Liver (tissue), 9 donors: ENCODE measurements around the gene SYT8. TPM values are rescaled to one million over a fixed set of nuclear protein-coding genes. Genes with fewer than 3 reads are reported as not detected.

ENCODE experiments used
- DNase-seq: peaks from one replicate; pipeline ENCODE4 v3.0.0-alpha.2; 2017; ENCODE audit warnings: low spot score
- H3K27ac ChIP-seq, 2 donors: one replicate each; pipeline ENCODE4 v1.7.0; 2013; ENCODE audit warnings: inconsistent platforms in 2 of 2, low read length in 2 of 2, control low read depth in 1 of 2, low read depth in 1 of 2, mild to moderate bottlenecking in 1 of 2
- H3K27me3 ChIP-seq, 4 donors: one replicate each; pipeline versions ENCODE4 v1.6.1 to v1.7.0; 2013; ENCODE audit warnings: low read length in 3 of 4, inconsistent platforms in 1 of 4, mild to moderate bottlenecking in 1 of 4, moderate library complexity in 1 of 4; ENCODE audit not compliant: control insufficient read depth in 4 of 4, insufficient read depth in 4 of 4
- H3K36me3 ChIP-seq, 4 donors: one replicate each; pipeline versions ENCODE4 v1.6.1 to v1.7.0; 2013; ENCODE audit warnings: low read length in 3 of 4, mild to moderate bottlenecking in 3 of 4, low read depth in 1 of 4, moderate library complexity in 1 of 4; ENCODE audit not compliant: control insufficient read depth in 4 of 4, insufficient read depth in 3 of 4
- H3K4me1 ChIP-seq, 4 donors: one replicate each; pipeline versions ENCODE4 v1.6.1 to v1.7.0; 2013; ENCODE audit warnings: low read length in 3 of 4, mild to moderate bottlenecking in 3 of 4, moderate library complexity in 1 of 4; ENCODE audit not compliant: control insufficient read depth in 4 of 4, insufficient read depth in 4 of 4
- H3K4me3 ChIP-seq, 3 donors: one replicate each; pipeline versions ENCODE4 v1.6.1 to v1.7.0; 2013; ENCODE audit warnings: low read length in 3 of 3, control low read depth in 1 of 3, low read depth in 1 of 3, mild to moderate bottlenecking in 1 of 3
- H3K9ac ChIP-seq, 2 donors: one replicate each; pipeline ENCODE4 v1.7.0; 2013; ENCODE audit warnings: low read length in 2 of 2, mild to moderate bottlenecking in 2 of 2, moderate library complexity in 2 of 2, control low read depth in 1 of 2, low read depth in 1 of 2
- H3K9me3 ChIP-seq, 4 donors: one replicate each; pipeline versions ENCODE4 v1.6.1 to v1.7.0; 2013; ENCODE audit warnings: low read length in 3 of 4; ENCODE audit not compliant: control insufficient read depth in 4 of 4
- ATF3 ChIP-seq: IDR thresholded peaks from 2 replicates; pipeline ENCODE4 v1.6.1; 2016; ENCODE audit warnings: antibody characterized with exemption
- CTCF ChIP-seq: fragments of 150-350 bp; IDR thresholded peaks from 2 replicates; pipeline ENCODE4 v1.5.1; 2017; ENCODE audit warnings: improper control_type of control experiment, low read depth, low read length; ENCODE audit not compliant: missing input control
- FOXA1 ChIP-seq: IDR thresholded peaks from 2 replicates; pipeline ENCODE4 v1.6.1; 2016; ENCODE audit warnings: antibody characterized with exemption
- GABPA ChIP-seq, 2 donors: IDR thresholded peaks in 1 of 2; conservative IDR thresholded peaks in 1 of 2; 2 replicates each; pipeline ENCODE4 v1.6.1; 2016; ENCODE audit warnings: antibody characterized with exemption in 2 of 2, mild to moderate bottlenecking in 1 of 2, moderate library complexity in 1 of 2
- HNF4G ChIP-seq: IDR thresholded peaks from 2 replicates; pipeline ENCODE4 v1.6.1; 2016; ENCODE audit warnings: antibody characterized with exemption
- RAD21 ChIP-seq, 2 donors: IDR thresholded peaks; 2 replicates each; pipeline ENCODE4 v1.6.1; 2016; ENCODE audit warnings: antibody characterized with exemption in 2 of 2, mild to moderate bottlenecking in 2 of 2
- REST ChIP-seq: IDR thresholded peaks from 2 replicates; pipeline ENCODE4 v1.6.1; 2016; ENCODE audit warnings: antibody characterized with exemption, mild to moderate bottlenecking
- RXRA ChIP-seq, 2 donors: IDR thresholded peaks; 2 replicates each; pipeline ENCODE4 v1.6.1; 2017 to 2018; ENCODE audit warnings: antibody characterized with exemption in 2 of 2, mild to moderate bottlenecking in 1 of 2
- ZBTB33 ChIP-seq: IDR thresholded peaks from 2 replicates; pipeline ENCODE4 v1.6.1; 2016; ENCODE audit warnings: antibody characterized with exemption
- WGBS: extraction: QIAGEN DNeasy Blood & Tissue Kit; methylation state at CpG from one replicate; pipeline ENCODE4 v1.1.7; 2013; 5-methylcytosine and 5-hydroxymethylcytosine counted together
- polyA plus RNA-seq, 2 donors: library from polyadenylated mRNA; stranded (reverse) in 1 of 2; unstranded in 1 of 2; fragments of 200-250 nt in 1 of 2; fragments of >200 nt in 1 of 2; fragmentation: Nextera tagmentation in 1 of 2; extraction: Ambion mirVana in 1 of 2; gene quantifications; one replicate each; pipeline versions ENCODE4 v1.2.1 to v1.2.3, GENCODE V29; 2013 to 2015
- total RNA-seq, 2 donors: library from RNA; depleted of rRNA; stranded (reverse); fragments of >200 nt; gene quantifications; one replicate each; pipeline ENCODE4 v1.2.3, GENCODE V29; 2014
- donor health status: healthy.
- donor health status: healthy.
- donor health status: healthy.
- donor health status: healthy.
- donor health status: healthy.

Gene SYT8
- total and polyA plus RNA-seq, 4 donors = 0.17 to 0.99 (median 0.35) TPM

- H3K27me3 ChIP-seq = no peaks in the 10 kb centered on the region
- peaks cover 5 to 14% (median 6%) of the 10 kb centered on the region in 4 donors for H3K4me1 ChIP-seq
- no peak overlapping the region for H3K27ac ChIP-seq
- no peak for TF ChIP-seq GABPA (IDR thresholded peaks at IDR 0.05 in 1 of 2, conservative IDR thresholded peaks at IDR 0.05 in 1 of 2)
- no peak for TF ChIP-seq RXRA (IDR thresholded peaks at IDR 0.05)
- TF ChIP-seq CTCF = no peak
- no peak for TF ChIP-seq REST
- H3K4me3 ChIP-seq = no peak overlapping the region
- no peak overlapping the region for H3K9ac ChIP-seq
- H3K9me3 ChIP-seq = no peaks in the 10 kb centered on the region
- no peak for DNase-seq
- H3K36me3 ChIP-seq = no peaks in the 10 kb centered on the region
- WGBS = 87% methylated on average over 43 of the region's 43 CpGs
These were observed 1.5 kb downstream of the SYT8 start for GRCh38 chr11:1836011-1836945.

- Histone ChIP-seq H3K4me3 (no peak overlapping the region), H3K9me3 (no peaks in the 10 kb centered on the region), H3K27ac (no peak overlapping the region), H3K4me1 (peaks cover 1 to 8% (median 4%) of the 10 kb centered on the region in 4 donors), H3K9ac (no peak overlapping the region), H3K36me3 (no peaks in the 10 kb centered on the region), H3K27me3 (no peaks in the 10 kb centered on the region)
- no peak for TF ChIP-seq ATF3
- no peak for TF ChIP-seq FOXA1
- peak; percentile 66 for TF ChIP-seq CTCF
- peak; percentile 75 to 83 for TF ChIP-seq RAD21 (IDR thresholded peaks at IDR 0.05)
- no peak for TF ChIP-seq HNF4G
- no peak for TF ChIP-seq ZBTB33
- peak; percentile 79 for DNase-seq
- 63% methylated on average over 38 of the region's 38 CpGs for WGBS
These were observed 2.6 kb downstream of the SYT8 start for GRCh38 chr11:1837171-1838076.
